ENCODE data around the gene DUT.

DNA sequence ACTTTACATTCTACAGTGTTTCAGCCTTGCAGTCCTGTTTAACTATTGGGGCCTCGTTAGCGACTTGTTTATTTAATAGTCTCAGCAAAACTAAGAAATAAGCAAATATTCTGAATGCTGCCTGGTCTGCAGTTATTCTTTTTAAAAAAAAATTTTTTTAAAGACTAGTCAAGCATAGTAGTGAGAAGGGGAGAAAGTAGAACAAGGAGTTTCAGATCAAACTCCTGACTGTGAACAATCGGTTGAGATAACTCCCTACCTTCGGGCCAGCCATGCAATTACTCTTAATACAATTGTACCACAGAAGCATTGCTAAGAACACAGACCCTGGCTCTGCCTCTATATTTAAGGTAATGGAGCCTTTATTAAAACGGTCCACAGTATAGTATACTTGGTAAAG lies 5.8 kb upstream of the DUT start:
- TF ChIP-seq, protein P1, sequence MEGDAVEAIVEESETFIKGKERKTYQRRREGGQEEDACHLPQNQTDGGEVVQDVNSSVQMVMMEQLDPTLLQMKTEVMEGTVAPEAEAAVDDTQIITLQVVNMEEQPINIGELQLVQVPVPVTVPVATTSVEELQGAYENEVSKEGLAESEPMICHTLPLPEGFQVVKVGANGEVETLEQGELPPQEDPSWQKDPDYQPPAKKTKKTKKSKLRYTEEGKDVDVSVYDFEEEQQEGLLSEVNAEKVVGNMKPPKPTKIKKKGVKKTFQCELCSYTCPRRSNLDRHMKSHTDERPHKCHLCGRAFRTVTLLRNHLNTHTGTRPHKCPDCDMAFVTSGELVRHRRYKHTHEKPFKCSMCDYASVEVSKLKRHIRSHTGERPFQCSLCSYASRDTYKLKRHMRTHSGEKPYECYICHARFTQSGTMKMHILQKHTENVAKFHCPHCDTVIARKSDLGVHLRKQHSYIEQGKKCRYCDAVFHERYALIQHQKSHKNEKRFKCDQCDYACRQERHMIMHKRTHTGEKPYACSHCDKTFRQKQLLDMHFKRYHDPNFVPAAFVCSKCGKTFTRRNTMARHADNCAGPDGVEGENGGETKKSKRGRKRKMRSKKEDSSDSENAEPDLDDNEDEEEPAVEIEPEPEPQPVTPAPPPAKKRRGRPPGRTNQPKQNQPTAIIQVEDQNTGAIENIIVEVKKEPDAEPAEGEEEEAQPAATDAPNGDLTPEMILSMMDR (IDR thresholded peaks at IDR 0.05 in 2 of 3, conservative IDR thresholded peaks at IDR 0.05 in 1 of 3; ENCODE audit: borderline replicate concordance in 1 of 3, insufficient read depth in 1 of 3, low read depth in 2 of 3, low read length in 2 of 3) = no peak
- no peak for TF ChIP-seq EZH2 (IDR thresholded peaks at IDR 0.05)
- TF ChIP-seq JUND (IDR thresholded peaks at IDR 0.05) = no peak
- no peak for TF ChIP-seq EZH2phosphoT487 (IDR thresholded peaks at IDR 0.05; ENCODE audit: borderline replicate concordance)
- TF ChIP-seq POLR2A (IDR thresholded peaks at IDR 0.05; ENCODE audit: borderline replicate concordance, extremely low read depth, insufficient read depth, insufficient read length) = no peak
- TF ChIP-seq MAX (IDR thresholded peaks at IDR 0.05) = no peak
- TF ChIP-seq POLR2AphosphoS5 (IDR thresholded peaks at IDR 0.05; ENCODE audit: low read depth, low read length) = no peak
- no peak for TF ChIP-seq FOSL1 (IDR thresholded peaks at IDR 0.05; ENCODE audit: low read depth)
- no peak for TF ChIP-seq YY1 (IDR thresholded peaks at IDR 0.05; ENCODE audit: extremely low read depth, insufficient replicate concordance, low read depth, low read length)
- no peak for TF ChIP-seq ZFX (IDR thresholded peaks at IDR 0.05)
- no peak for TF ChIP-seq CEBPB (IDR thresholded peaks at IDR 0.05; ENCODE audit: low read depth)
- no peak for TF ChIP-seq SP1 (IDR thresholded peaks at IDR 0.05; ENCODE audit: low read depth)
